HFFc6 (cell line): ENCODE data around the gene KLHDC7B. TPM values are rescaled to one million over a fixed set of nuclear protein-coding genes. Genes with fewer than 3 reads are reported as not detected.
A peak's percentile ranks its signal among the peaks of the same experiment; 100 is the strongest.

ENCODE experiments used
- DNase-seq: peaks from one replicate; pipeline ENCODE4 v3.0.0-alpha.2; 2018
- H3K27ac Mint-ChIP-seq: 2 replicates; pipeline ENCODE4 v1.8.0; 2020; ENCODE audit warnings: mild to moderate bottlenecking, mixed read lengths
- H3K27me3 Mint-ChIP-seq: 2 replicates; pipeline ENCODE4 v1.8.0; 2021; ENCODE audit warnings: mild to moderate bottlenecking, moderate library complexity, mixed read lengths; ENCODE audit not compliant: insufficient read depth
- H3K36me3 Mint-ChIP-seq: 2 replicates; pipeline ENCODE4 v1.8.0; 2021; ENCODE audit warnings: low read depth, mixed read lengths
- H3K4me1 Mint-ChIP-seq: 2 replicates; pipeline ENCODE4 v1.8.0; 2020; ENCODE audit warnings: low read depth, mixed read lengths
- H3K4me3 Mint-ChIP-seq: 2 replicates; pipeline ENCODE4 v1.8.0; 2020; ENCODE audit warnings: mild to moderate bottlenecking, moderate library complexity, mixed read lengths
- H3K9me3 Mint-ChIP-seq: 2 replicates; pipeline ENCODE4 v1.8.0; 2020; ENCODE audit warnings: mild to moderate bottlenecking, mixed read lengths
- total RNA-seq, 6 experiments: library from RNA; stranded (reverse); fragmentation: NEBNext Ultra II Directional; extraction: Animal tissue kit (Norgen Biotek cat#: 25700); gene quantifications; 2 replicates in 1 of 6; 3 replicates in 5 of 6; pipeline ENCODE4 v1.2.3, GENCODE V29; 2021
- TF ChIP-seq, protein P1 (sequence below): fragments of 200-600 bp; sonication (generic); IDR thresholded peaks from 2 replicates; pipeline ENCODE4 v1.5.0; 2021; ENCODE audit warnings: antibody characterized with exemption, mild to moderate bottlenecking

The KLHDC7B gene
- total RNA-seq, 6 experiments from 2014 or later: 0.05 TPM; not detected in 5

DNA sequence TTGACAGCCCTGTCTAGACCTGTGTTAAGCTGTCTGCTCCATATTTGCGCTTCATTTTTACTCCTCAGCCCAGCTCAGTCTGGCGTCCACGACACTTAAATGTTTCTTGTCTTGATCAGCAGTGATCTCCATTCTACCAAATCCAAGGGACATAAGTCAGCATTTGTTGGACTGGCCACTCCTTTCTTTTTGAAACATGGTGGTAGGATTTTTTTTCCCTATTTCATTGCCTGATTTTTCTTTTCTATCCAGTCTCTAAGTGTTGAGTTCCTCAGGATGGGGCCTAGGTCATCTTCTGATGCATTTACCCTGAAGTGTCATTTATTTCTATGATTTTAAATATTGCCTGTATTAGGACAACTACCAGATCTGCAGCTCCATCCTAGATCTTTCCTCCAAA is 36.8 kb upstream of the KLHDC7B start:
- DNase-seq: no peak
- H3K4me3 Mint-ChIP-seq: peak overlapping the region; percentile 94
- H3K27me3 Mint-ChIP-seq: no peaks in the 10 kb centered on the region
- H3K9me3 Mint-ChIP-seq: no peaks in the 10 kb centered on the region
- TF ChIP-seq, protein P1, sequence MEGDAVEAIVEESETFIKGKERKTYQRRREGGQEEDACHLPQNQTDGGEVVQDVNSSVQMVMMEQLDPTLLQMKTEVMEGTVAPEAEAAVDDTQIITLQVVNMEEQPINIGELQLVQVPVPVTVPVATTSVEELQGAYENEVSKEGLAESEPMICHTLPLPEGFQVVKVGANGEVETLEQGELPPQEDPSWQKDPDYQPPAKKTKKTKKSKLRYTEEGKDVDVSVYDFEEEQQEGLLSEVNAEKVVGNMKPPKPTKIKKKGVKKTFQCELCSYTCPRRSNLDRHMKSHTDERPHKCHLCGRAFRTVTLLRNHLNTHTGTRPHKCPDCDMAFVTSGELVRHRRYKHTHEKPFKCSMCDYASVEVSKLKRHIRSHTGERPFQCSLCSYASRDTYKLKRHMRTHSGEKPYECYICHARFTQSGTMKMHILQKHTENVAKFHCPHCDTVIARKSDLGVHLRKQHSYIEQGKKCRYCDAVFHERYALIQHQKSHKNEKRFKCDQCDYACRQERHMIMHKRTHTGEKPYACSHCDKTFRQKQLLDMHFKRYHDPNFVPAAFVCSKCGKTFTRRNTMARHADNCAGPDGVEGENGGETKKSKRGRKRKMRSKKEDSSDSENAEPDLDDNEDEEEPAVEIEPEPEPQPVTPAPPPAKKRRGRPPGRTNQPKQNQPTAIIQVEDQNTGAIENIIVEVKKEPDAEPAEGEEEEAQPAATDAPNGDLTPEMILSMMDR: no peak
- H3K36me3 Mint-ChIP-seq: no peaks in the 10 kb centered on the region
- H3K4me1 Mint-ChIP-seq: peaks cover 12% of the 10 kb centered on the region
- H3K27ac Mint-ChIP-seq: peak overlapping the region; percentile 83

DNA sequence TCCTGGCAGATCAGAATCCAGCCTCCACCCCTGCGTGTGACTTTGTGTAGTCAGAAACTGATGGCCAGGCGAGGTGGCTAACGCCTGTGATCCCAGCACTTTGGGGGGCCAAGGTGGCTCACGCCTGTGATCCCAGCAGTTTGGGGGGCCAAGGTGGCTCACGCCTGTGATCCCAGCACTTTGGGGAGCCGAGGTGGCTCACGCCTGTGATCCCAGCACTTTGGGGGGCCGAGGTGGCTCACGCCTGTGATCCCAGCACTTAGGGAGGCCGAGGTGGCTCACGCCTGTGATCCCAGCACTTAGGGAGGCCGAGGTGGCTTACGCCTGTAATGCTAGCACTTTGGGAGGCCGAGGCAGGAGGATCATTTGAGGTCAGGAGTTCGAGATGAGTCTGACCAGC is 32.5 kb upstream of the KLHDC7B start:
- no peaks in the 10 kb centered on the region for H3K9me3 Mint-ChIP-seq
- peaks cover 4% of the 10 kb centered on the region; the same call in 1 of the 2 replicates for H3K36me3 Mint-ChIP-seq
- no peak overlapping the region for H3K27ac Mint-ChIP-seq
- peaks cover 12% of the 10 kb centered on the region for H3K4me1 Mint-ChIP-seq
- H3K4me3 Mint-ChIP-seq: no peak overlapping the region
- TF ChIP-seq, protein P1: no peak
- no peak for DNase-seq
- no peaks in the 10 kb centered on the region for H3K27me3 Mint-ChIP-seq

DNA sequence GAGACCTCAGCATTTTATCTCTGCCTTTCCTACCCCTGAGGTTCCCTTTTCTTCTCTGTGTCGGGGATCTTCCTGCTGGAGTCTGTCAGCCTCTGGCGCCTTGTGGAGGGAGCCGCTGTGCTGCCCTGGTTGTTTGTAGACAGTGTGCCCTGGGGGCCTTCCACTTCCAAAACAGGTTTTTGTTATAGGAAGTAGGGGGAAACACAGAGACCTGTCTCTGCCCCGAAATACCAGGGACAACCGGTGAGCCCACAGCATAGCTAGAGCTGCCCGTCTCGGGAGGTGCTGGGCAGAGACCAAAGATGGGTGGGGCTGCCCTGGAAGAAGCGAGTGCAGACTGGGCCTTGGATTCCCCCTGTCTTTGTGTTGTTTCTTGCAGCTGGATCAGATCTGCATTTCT is 29.6 kb upstream of the KLHDC7B start:
- Mint-ChIP-seq H3K27ac (no peak overlapping the region), H3K9me3 (no peaks in the 10 kb centered on the region), H3K27me3 (no peaks in the 10 kb centered on the region), H3K4me1 (no peaks in the 10 kb centered on the region), H3K4me3 (no peak overlapping the region), H3K36me3 (peaks cover 11% of the 10 kb centered on the region; the same call in 1 of the 2 replicates)
- TF ChIP-seq, protein P1: no peak
- no peak for DNase-seq

DNA sequence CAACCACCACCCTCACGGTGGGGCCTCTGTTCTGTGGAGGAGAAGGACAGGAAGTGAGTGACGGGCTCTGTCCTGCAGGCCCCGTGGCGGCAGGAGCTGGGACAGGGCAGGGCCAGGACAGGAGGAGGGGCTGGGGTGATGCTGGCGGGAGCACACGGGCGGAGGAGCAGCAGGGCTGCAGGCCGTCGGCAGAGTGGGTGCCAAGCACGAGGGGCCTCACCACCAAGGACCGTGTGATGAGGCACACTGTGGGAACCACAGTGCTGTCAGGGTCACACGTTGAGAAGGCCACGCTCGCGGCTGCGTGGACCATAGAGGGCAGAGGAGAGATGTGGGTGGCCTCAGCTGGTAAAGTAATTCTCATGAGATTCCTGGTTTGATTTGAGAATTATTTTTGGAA is 28.8 kb upstream of the KLHDC7B start:
- TF ChIP-seq, protein P1: no peak
- no peak for DNase-seq

DNA sequence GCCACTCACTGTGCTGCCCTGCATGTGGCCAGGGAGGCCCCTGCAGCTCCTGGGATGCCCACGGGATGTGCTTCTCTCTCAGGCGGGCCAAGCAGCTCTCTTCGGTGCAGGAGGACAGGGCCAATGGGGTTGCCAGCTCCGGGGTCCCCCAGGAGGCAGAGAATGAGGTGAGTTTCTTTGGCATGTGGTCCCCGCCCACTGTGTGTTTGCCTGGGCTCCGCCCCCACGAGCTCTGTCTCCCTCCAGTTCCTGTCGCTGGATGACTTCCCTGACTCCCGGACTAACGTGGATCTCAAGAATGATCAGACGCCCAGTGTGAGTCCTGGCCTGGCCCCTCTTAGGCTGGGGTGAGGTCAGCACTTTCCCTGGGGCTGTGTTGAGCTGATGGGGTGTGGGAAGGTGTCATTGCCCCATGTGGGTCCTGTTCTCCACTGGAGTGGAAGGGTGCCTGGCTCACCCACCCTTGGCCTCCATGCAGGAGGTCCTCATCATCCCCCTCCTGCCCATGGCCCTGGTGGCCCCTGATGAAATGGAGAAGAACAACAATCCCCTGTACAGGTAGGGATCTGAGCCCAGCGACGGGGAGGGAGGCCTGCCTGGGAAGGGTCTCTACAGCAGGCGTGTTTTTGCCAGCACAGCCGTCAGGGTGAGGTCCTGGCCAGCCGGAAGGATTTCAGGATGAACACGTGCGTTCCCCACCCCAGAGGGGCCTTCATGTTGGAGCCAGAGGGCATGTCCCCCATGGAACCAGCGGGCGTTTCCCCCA is 28.0 kb upstream of the KLHDC7B start:
- no peak overlapping the region for H3K4me3 Mint-ChIP-seq
- no peak overlapping the region for H3K27ac Mint-ChIP-seq
- H3K36me3 Mint-ChIP-seq: peaks cover 11% of the 10 kb centered on the region; the same call in 1 of the 2 replicates
- no peak for DNase-seq
- no peaks in the 10 kb centered on the region for H3K9me3 Mint-ChIP-seq
- TF ChIP-seq, protein P1: no peak
- H3K27me3 Mint-ChIP-seq: no peaks in the 10 kb centered on the region
- no peaks in the 10 kb centered on the region for H3K4me1 Mint-ChIP-seq

More for the DNA sequence above, 28.8 kb upstream of the KLHDC7B start:
- no peak overlapping the region for H3K4me3 Mint-ChIP-seq
- H3K9me3 Mint-ChIP-seq: no peaks in the 10 kb centered on the region
- no peaks in the 10 kb centered on the region for H3K4me1 Mint-ChIP-seq
- H3K36me3 Mint-ChIP-seq: peaks cover 11% of the 10 kb centered on the region; the same call in 1 of the 2 replicates
- no peak overlapping the region for H3K27ac Mint-ChIP-seq
- no peaks in the 10 kb centered on the region for H3K27me3 Mint-ChIP-seq
